HEK293 (cell line): ENCODE measurements around the gene SLC25A22.

Experiments
- BCL11B ChIP-seq: fragments of 450-650 bp; formaldehyde crosslinking; IDR thresholded peaks from 2 replicates; pipeline ENCODE4 v1.5.1; 2016; ENCODE audit warnings: low read depth, missing biosample characterization, missing genetic modification characterization
- CTCF ChIP-seq: fragments of 450-650 bp; formaldehyde crosslinking; IDR thresholded peaks from 2 replicates; pipeline ENCODE4 v1.5.1; 2016; ENCODE audit warnings: missing biosample characterization, missing genetic modification characterization
- IKZF3 ChIP-seq: fragments of 450-650 bp; IDR thresholded peaks from 2 replicates; pipeline ENCODE4 v1.5.0; 2018; ENCODE audit warnings: missing biosample characterization, mild to moderate bottlenecking, missing genetic modification characterization, moderate library complexity
- PRDM10 ChIP-seq: fragments of 450-650 bp; formaldehyde crosslinking; IDR thresholded peaks from 2 replicates; pipeline ENCODE4 v1.5.1; 2016; ENCODE audit warnings: missing biosample characterization, missing genetic modification characterization
- SP7 ChIP-seq: fragments of 450-650 bp; formaldehyde crosslinking; IDR thresholded peaks from 2 replicates; pipeline ENCODE4 v1.5.1; 2016; ENCODE audit warnings: missing biosample characterization, missing genetic modification characterization
- ZBTB44 ChIP-seq: fragments of 450-650 bp; IDR thresholded peaks from 2 replicates; pipeline ENCODE4 v1.5.1; 2018; ENCODE audit warnings: missing biosample characterization, mild to moderate bottlenecking, missing genetic modification characterization
- ZBTB8A ChIP-seq: fragments of 450-650 bp; formaldehyde crosslinking; IDR thresholded peaks from 2 replicates; pipeline ENCODE4 v1.5.1; 2016; ENCODE audit warnings: missing biosample characterization, missing genetic modification characterization
- ZFP69B ChIP-seq: fragments of 450-650 bp; formaldehyde crosslinking; IDR thresholded peaks from 2 replicates; pipeline ENCODE4 v1.5.1; 2016; ENCODE audit warnings: missing biosample characterization, missing genetic modification characterization
- ZNF274 ChIP-seq, 2 experiments: fragments of 200-500 bp in 1 of 2; fragments of 450-650 bp in 1 of 2; sonication (Bioruptor generic) in 1 of 2; formaldehyde crosslinking in 1 of 2; IDR thresholded peaks; 2 replicates each; pipeline versions ENCODE4 v1.5.1 to v1.6.1; 2014 to 2016; ENCODE audit warnings: borderline replicate concordance in 1 of 2, inconsistent platforms in 1 of 2, low read length in 1 of 2, missing biosample characterization in 1 of 2, missing genetic modification characterization in 1 of 2
- ZNF549 ChIP-seq: fragments of 450-650 bp; IDR thresholded peaks from 2 replicates; pipeline ENCODE4 v1.5.1; 2018; ENCODE audit warnings: missing biosample characterization, missing genetic modification characterization, mild to moderate bottlenecking, inconsistent platforms, moderate library complexity
- ZNF561 ChIP-seq: fragments of 450-650 bp; IDR thresholded peaks from 2 replicates; pipeline ENCODE4 v1.5.1; 2018; ENCODE audit warnings: missing biosample characterization, missing genetic modification characterization, borderline replicate concordance
- ZNF623 ChIP-seq: fragments of 450-650 bp; formaldehyde crosslinking; IDR thresholded peaks from 2 replicates; pipeline ENCODE4 v1.5.1; 2016; ENCODE audit warnings: missing biosample characterization, missing genetic modification characterization
- ZNF626 ChIP-seq: fragments of 450-650 bp; sonication (Bioruptor Pico); formaldehyde crosslinking; IDR thresholded peaks from 2 replicates; pipeline ENCODE4 v1.5.1; 2018; ENCODE audit warnings: missing biosample characterization, missing genetic modification characterization, inconsistent platforms
- ZNF639 ChIP-seq: fragments of 450-650 bp; formaldehyde crosslinking; IDR thresholded peaks from 2 replicates; pipeline ENCODE4 v1.5.1; 2016; ENCODE audit warnings: missing biosample characterization, missing genetic modification characterization
- TF ChIP-seq, protein P1 (sequence below): fragments of 450-650 bp; formaldehyde crosslinking; IDR thresholded peaks from 2 replicates; pipeline ENCODE4 v1.5.1; 2016; ENCODE audit warnings: missing biosample characterization, missing genetic modification characterization, borderline replicate concordance
- TF ChIP-seq, protein P2 (sequence below): fragments of 450-650 bp; formaldehyde crosslinking; IDR thresholded peaks from 2 replicates; pipeline ENCODE4 v1.5.1; 2016; ENCODE audit warnings: missing biosample characterization, missing genetic modification characterization
- TF ChIP-seq, protein P3 (sequence below): fragments of 450-650 bp; formaldehyde crosslinking; IDR thresholded peaks from 2 replicates; pipeline ENCODE4 v1.5.1; 2017; ENCODE audit warnings: missing biosample characterization, missing genetic modification characterization
- TF ChIP-seq, protein P4 (sequence below): fragments of 450-650 bp; formaldehyde crosslinking; optimal IDR thresholded peaks from 2 replicates; pipeline ENCODE3; 2016; ENCODE audit warnings: missing biosample characterization, mild to moderate bottlenecking, missing genetic modification characterization

The SLC25A22 gene

DNA sequence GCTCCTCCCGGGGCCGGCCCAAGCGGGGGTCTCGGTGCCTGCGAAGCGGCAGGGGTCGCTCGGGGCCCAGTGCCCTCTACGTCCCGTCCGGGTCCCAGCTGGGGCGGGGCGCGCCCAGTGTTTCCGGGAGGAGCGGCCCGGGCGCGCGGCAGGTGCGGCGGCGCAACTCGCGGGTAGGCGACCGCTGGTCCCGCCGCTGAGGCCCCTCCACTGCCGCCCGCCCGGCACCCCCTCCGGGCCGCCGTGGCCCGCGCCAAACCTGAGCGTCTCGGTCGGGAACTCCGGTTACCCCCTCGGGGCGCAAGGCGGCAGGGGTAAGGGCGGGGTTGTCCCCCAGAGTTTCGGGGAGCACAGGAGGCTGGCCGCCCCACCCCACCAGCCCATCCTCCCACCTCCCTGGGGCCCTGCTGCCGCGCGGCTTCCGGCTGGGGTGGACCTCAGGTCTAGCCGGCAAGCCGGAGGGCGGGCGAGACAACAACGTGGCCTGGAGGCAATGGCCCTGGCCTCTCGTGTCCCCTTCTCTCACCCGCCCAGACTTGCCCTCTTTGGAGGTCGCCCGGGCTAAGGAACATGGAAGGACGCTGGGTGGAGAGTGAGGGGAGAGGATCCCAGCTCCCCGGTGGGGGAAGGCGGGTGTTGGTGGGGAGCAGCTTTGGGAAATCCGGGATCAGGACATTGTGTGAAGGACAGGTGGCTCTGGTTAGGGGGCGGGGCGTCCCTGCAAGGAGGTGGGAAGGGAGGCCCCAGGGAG is 29.2 kb upstream of the SLC25A22 start (continued):
- TF ChIP-seq, protein P1, sequence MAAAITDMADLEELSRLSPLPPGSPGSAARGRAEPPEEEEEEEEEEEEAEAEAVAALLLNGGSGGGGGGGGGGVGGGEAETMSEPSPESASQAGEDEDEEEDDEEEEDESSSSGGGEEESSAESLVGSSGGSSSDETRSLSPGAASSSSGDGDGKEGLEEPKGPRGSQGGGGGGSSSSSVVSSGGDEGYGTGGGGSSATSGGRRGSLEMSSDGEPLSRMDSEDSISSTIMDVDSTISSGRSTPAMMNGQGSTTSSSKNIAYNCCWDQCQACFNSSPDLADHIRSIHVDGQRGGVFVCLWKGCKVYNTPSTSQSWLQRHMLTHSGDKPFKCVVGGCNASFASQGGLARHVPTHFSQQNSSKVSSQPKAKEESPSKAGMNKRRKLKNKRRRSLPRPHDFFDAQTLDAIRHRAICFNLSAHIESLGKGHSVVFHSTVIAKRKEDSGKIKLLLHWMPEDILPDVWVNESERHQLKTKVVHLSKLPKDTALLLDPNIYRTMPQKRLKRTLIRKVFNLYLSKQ (tag by site-specific recombination) = no peak
- peak; percentile 59; the same call in 1 of the 2 replicates for TF ChIP-seq SP7 (tag by site-specific recombination)
- TF ChIP-seq, protein P2, sequence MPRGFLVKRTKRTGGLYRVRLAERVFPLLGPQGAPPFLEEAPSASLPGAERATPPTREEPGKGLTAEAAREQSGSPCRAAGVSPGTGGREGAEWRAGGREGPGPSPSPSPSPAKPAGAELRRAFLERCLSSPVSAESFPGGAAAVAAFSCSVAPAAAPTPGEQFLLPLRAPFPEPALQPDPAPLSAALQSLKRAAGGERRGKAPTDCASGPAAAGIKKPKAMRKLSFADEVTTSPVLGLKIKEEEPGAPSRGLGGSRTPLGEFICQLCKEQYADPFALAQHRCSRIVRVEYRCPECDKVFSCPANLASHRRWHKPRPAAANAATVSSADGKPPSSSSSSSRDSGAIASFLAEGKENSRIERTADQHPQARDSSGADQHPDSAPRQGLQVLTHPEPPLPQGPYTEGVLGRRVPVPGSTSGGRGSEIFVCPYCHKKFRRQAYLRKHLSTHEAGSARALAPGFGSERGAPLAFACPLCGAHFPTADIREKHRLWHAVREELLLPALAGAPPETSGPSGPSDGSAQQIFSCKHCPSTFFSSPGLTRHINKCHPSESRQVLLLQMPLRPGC (tag by site-specific recombination) = no peak
- no peak for TF ChIP-seq ZNF626
- no peak for TF ChIP-seq ZBTB44 (tag by site-specific recombination)
- peak; percentile 45; the same call in 1 of the 2 replicates for TF ChIP-seq ZBTB8A (tag by site-specific recombination)
- TF ChIP-seq CTCF (tag by site-specific recombination) = no peak
- no peak for TF ChIP-seq BCL11B (tag by site-specific recombination)
- peak; percentile 30; the same call in 1 of the 2 replicates for TF ChIP-seq PRDM10 (tag by site-specific recombination)
- no peak for TF ChIP-seq IKZF3 (tag by site-specific recombination)
- TF ChIP-seq ZNF549 = no peak
- TF ChIP-seq, protein P3, sequence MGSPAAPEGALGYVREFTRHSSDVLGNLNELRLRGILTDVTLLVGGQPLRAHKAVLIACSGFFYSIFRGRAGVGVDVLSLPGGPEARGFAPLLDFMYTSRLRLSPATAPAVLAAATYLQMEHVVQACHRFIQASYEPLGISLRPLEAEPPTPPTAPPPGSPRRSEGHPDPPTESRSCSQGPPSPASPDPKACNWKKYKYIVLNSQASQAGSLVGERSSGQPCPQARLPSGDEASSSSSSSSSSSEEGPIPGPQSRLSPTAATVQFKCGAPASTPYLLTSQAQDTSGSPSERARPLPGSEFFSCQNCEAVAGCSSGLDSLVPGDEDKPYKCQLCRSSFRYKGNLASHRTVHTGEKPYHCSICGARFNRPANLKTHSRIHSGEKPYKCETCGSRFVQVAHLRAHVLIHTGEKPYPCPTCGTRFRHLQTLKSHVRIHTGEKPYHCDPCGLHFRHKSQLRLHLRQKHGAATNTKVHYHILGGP (tag by site-specific recombination) = no peak
- TF ChIP-seq ZNF623 (tag by site-specific recombination) = no peak
- TF ChIP-seq ZNF639 (tag by site-specific recombination) = no peak
- TF ChIP-seq ZNF274 (IDR thresholded peaks at IDR 0.05; ENCODE audit: low read length) = no peak
- TF ChIP-seq ZNF274 (tag by site-specific recombination; IDR thresholded peaks at IDR 0.05; ENCODE audit: borderline replicate concordance) = no peak
- TF ChIP-seq ZFP69B (tag by site-specific recombination) = no peak
- TF ChIP-seq, protein P4, sequence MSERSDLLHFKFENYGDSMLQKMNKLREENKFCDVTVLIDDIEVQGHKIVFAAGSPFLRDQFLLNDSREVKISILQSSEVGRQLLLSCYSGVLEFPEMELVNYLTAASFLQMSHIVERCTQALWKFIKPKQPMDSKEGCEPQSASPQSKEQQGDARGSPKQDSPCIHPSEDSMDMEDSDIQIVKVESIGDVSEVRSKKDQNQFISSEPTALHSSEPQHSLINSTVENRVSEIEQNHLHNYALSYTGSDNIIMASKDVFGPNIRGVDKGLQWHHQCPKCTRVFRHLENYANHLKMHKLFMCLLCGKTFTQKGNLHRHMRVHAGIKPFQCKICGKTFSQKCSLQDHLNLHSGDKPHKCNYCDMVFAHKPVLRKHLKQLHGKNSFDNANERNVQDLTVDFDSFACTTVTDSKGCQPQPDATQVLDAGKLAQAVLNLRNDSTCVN (tag by site-specific recombination) = peak; percentile 51
- TF ChIP-seq ZNF561 (tag by site-specific recombination) = peak; percentile 77; the same call in 1 of the 2 replicates
